22Rv1 (cell line): Measurements from ENCODE around the gene TBC1D22A.

Experiments
- H3K27ac ChIP-seq: fragments of 450-650 bp; 2 replicates; pipeline ENCODE4 v1.5.1; 2017
- CTCF ChIP-seq: fragments of 450-650 bp; IDR thresholded peaks from 2 replicates; pipeline ENCODE4 v1.5.1; 2017; ENCODE audit warnings: mild to moderate bottlenecking
- ZFX ChIP-seq: fragments of 450-650 bp; IDR thresholded peaks from 2 replicates; pipeline ENCODE4 v1.6.1; 2017; ENCODE audit warnings: antibody characterized with exemption, borderline replicate concordance

The TBC1D22A gene

DNA sequence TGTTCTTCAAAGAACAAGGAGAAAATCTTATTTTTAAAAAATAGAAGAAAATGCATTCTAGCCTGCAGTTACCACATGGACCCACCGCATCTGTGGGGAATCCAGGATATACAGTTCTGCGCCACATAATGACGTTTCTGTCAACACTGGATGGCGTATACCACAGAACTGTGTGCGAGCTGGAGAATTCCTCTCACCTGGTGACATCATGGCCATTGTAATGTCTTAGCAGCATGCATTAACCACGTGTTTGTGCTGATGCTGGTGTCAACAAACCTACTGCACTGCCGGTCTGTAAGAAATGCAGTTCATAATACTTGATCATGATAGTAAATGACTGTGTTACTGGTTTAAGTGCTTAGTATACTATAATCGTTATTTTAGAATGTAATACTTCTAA lies 174.7 kb downstream of the TBC1D22A start:
- no peak overlapping the region for H3K27ac ChIP-seq
- TF ChIP-seq CTCF: no peak

- TF ChIP-seq ZFX: no peak
- no peak for TF ChIP-seq CTCF
These were observed 175.5 kb downstream of the TBC1D22A start for GRCh38 chr22:46937939-46938338.

DNA sequence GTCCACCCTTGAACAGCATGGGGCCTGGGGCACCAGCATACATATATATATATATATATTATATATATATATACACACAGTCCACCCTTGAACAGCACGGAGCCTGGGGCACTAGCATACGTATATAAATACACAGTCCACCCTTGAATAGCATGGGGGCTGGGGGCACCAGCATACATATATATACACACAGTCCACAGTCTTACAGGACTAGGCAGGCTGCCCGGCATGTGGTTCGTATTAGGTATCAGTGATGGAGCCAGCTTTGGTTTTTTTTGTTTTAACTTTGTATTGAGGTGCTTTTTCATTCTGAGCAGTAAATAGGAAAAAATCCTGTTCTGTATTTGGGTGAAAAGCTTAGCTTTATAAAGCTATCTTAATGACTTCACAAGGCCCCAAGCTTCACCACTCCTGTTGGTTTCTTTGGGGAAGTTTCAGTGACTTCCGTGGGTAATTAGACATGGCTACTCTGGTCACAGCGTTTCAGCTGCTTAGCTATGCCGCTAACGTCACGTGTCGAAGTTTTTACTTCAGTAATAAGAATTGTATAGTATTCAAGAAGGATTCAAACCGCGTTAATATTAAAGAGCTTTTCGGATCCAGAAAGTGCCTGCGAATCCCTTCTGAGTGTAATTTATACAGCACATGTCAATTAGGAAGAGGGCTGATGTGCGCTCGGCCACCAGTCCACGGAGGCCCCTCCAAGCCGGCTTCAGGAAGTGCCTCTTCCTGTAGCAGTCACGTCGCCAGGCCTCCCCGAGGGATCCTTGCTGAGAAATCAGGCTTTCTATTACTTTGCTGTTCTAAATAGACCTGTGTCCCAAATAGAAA lies 179.7 kb downstream of the TBC1D22A start:
- no peak for TF ChIP-seq ZFX
- no peak for TF ChIP-seq CTCF
- no peak overlapping the region for H3K27ac ChIP-seq

More at GRCh38 chr22:46937939-46938338, 175.5 kb downstream of the TBC1D22A start:
- no peak overlapping the region for H3K27ac ChIP-seq

DNA sequence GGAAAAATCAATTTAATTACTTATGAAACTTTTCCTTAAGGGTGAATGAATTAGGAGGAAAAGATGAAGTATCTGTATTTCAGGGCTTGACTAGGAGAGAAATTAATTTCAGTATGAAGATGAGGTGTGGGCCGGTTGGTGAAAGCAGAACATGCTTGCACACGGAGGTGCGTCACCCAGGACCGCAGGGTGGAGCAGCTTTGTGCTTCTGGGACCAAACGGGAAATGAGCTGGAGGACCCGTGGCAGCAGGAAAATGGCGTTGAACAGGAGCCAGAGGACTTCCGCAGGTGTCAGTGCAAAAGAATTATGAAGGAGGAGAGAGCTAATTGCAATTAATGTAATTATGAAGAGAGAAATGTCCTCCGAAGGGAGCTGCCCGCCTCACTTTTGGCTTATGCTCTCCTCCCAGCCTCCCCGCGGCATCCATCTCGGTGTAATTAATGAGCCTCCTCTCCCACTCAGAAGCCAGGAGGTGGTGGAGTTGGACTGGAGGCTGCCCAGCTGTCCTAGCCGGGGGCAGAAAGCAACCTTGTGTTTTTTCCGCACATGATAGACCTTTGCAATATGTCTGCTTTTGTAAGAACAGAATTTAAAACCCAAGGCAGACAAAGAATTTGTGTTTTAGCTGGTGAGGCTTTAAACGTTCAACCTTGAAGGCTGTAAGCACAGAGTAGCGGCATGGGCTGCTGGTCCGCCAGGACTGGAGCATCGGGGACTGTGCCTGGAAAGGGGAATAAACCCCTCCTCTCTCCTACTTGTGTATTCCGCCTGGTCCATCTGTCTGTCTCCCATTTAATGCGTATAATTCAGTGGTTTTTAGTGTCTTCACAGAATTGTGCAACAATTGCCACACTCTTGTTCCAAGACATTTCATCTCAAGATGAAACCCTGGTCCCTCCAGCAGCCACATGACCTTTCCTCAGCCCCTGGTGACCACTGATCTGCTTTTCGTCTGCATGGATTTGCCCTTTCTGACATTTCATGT lies 180.6 kb downstream of the TBC1D22A start:
- TF ChIP-seq CTCF: no peak
- TF ChIP-seq ZFX: no peak
- H3K27ac ChIP-seq: no peak overlapping the region

DNA sequence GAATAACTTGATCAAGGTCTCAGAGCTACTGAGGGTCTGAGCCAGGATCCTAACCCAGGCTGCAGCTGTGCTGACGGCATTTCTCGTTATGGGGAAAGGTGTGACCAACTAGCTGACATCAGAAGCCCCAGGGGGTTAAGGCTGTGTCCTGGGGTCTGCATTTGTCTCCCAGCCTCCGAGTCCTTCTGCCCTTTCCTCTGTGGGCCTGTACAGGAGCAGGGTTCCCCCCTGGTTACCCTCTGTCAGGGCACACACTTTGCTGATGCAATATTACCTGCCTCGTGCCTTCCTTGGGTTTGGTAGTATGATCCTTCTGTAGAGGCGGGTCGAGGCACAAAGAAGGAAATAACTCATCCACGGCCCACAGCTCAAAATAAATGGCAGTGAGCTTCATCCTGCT lies 183.0 kb downstream of the TBC1D22A start:
- H3K27ac ChIP-seq: no peak overlapping the region
- no peak for TF ChIP-seq ZFX
- TF ChIP-seq CTCF: no peak

- H3K27ac ChIP-seq: no peak overlapping the region
- TF ChIP-seq ZFX (no peak), CTCF (no peak)
These were observed 184.0 kb downstream of the TBC1D22A start for GRCh38 chr22:46946383-46946962.
